Esophagus muscularis mucosa (tissue), 3 donors: Measurements from ENCODE around the gene SIGLEC5.

ENCODE experiments used
- POLR2A ChIP-seq: fragments of 450-650 bp; IDR thresholded peaks from one replicate; pipeline ENCODE4 v1.6.1; 2017; ENCODE audit warnings: antibody characterized with exemption, moderate library complexity, mild to moderate bottlenecking, low read depth
- POLR2AphosphoS5 ChIP-seq, 2 donors: sonication (generic); formaldehyde crosslinking; IDR thresholded peaks; one replicate each; pipeline ENCODE4 v1.6.1; 2017; ENCODE audit warnings: antibody characterized with exemption in 2 of 2
- TF ChIP-seq, protein P1 (sequence below), 3 experiments: fragments of 200-600 bp in 2 of 3; fragments of 450-650 bp in 1 of 3; sonication (generic) in 2 of 3; IDR thresholded peaks; one replicate each; pipeline ENCODE4 v1.5.1; 2017 to 2019; ENCODE audit warnings: antibody characterized with exemption in 3 of 3, mild to moderate bottlenecking in 2 of 3, moderate library complexity in 1 of 3

DNA sequence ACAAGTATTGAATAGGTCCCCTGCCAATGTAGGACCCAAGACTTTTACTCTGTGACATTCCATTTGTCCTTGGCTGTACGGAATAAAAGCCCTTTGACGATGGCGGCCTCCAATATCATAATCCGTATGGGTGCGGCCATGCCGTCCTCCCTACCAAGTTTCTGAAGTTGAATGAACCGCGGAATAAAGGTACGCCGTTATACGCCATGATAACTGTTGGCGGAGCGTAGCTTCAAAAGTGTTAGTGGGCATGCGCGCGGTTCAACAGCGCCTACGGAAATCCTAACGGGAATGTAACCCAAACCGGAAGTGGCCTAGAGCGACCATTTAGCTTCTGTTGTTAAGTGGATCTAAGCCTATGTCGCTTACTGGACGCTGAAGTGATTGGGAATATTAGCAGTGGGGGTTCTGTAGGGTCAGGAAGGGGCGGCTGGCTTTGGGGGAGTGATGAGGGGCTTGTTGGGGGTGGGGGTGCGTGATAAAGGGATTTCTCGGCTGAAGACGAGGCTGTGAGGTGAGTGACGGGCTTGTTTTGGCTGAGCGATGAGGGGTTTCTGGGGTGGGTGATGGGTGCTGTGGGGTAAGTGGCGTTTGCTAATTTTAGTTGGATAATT lies 59.1 kb downstream of the SIGLEC5 start, which contains the start of gene ZNF175:
- TF ChIP-seq, protein P1, sequence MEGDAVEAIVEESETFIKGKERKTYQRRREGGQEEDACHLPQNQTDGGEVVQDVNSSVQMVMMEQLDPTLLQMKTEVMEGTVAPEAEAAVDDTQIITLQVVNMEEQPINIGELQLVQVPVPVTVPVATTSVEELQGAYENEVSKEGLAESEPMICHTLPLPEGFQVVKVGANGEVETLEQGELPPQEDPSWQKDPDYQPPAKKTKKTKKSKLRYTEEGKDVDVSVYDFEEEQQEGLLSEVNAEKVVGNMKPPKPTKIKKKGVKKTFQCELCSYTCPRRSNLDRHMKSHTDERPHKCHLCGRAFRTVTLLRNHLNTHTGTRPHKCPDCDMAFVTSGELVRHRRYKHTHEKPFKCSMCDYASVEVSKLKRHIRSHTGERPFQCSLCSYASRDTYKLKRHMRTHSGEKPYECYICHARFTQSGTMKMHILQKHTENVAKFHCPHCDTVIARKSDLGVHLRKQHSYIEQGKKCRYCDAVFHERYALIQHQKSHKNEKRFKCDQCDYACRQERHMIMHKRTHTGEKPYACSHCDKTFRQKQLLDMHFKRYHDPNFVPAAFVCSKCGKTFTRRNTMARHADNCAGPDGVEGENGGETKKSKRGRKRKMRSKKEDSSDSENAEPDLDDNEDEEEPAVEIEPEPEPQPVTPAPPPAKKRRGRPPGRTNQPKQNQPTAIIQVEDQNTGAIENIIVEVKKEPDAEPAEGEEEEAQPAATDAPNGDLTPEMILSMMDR (IDR thresholded peaks at IDR 0.05), result no peak
- TF ChIP-seq POLR2A, result no peak
- TF ChIP-seq POLR2AphosphoS5 (IDR thresholded peaks at IDR 0.05), result peak; percentile 62 to 95
